Measurements from ENCODE around the gene GFER. TPM values are rescaled to one million over a fixed set of nuclear protein-coding genes. Genes with fewer than 3 reads are reported as not detected.

GFER gene
- total and polyA plus RNA-seq, 9 of the 15 experiments (the other 6 are each of a cell fraction or from before 2014, with no cell fraction given), result 4.3 to 53.7 (median 19.8) TPM

GRCh38 chr16:2008631-2009163 is 24.7 kb downstream of the GFER start:
- Histone ChIP-seq H3K9me3 (replicated peaks; ENCODE audit: control insufficient read depth, insufficient read depth, low read depth, low read length) (no peaks in the 10 kb centered on the region), H3K9me1 (ENCODE audit: control insufficient read depth, insufficient read depth, low read length) (peaks cover 19% of the 10 kb centered on the region), H3K27me3 (ENCODE audit: control insufficient read depth in 2 of 2, insufficient read depth in 2 of 2, low read length in 2 of 2) (no peaks in the 10 kb centered on the region), H4K20me1 (replicated peaks; ENCODE audit: control insufficient read depth, insufficient read depth, low read length) (peaks cover 41% of the 10 kb centered on the region), H3K4me1 (replicated peaks in 1 of 2; ENCODE audit: control insufficient read depth in 2 of 2, insufficient read depth in 2 of 2, low read length in 2 of 2) (peaks cover 25 to 72% of the 10 kb centered on the region in 2 experiments), H3K4me2 (ENCODE audit: insufficient read depth, low read length) (peak overlapping the region; percentile 93), H3K4me3 (peak overlapping the region; percentile 99), H3K36me3 (ENCODE audit: control insufficient read depth, insufficient read depth, low read length) (peaks cover 42% of the 10 kb centered on the region; the same call in 2 of the 3 replicates), H3K9ac (ENCODE audit: insufficient read depth in 1 of 2, low read depth in 2 of 2, low read length in 2 of 2) (peak overlapping the region; percentile 91 to 99), H2AFZ (ENCODE audit: low read depth, low read length) (no peak overlapping the region), H3K79me2 (ENCODE audit: control insufficient read depth, insufficient read depth, low read length) (peaks cover 71% of the 10 kb centered on the region), H3K27ac (ENCODE audit: extremely low read depth, low read depth, low read length) (peak overlapping the region; percentile 89)
- peak; percentile 39 to 69 (median 48) for DNase-seq (ENCODE audit: extremely low read depth in 1 of 4, low spot score in 3 of 4)
- intact Hi-C loops (cut with micrococcal nuclease) (loop anchor here (2.0 kb wide), 1 partner anchor 16 kb away; no protein-coding TSS in a partner anchor), in situ Hi-C loops (cut with MboI) (no loop called here)
- FAIRE-seq, result peak; percentile 23
- BruUV-seq (replicated peaks), result no TSS peak
- POLR2A ChIA-PET, result interaction anchor here (1.0 to 2.6 kb wide), 3 partner anchors 12 to 146 kb away, joined by 7 to 13 read pairs (median 7); partner anchors contain the start of genes RPS2 and TRAF7
- WGBS (ENCODE audit: insufficient coverage, low coverage, missing lambda C conversion rate), result 1% methylated on average over 23 of the region's 23 CpGs
- peak; percentile 2; the same call in 2 of the 3 replicates for ATAC-seq
- CTCF ChIA-PET (ENCODE audit: low intra/inter-chr PET ratio), result no interaction called here
- TF ChIP-seq NR2C2 (CRISPR knock-in tag; IDR thresholded peaks at IDR 0.05) (no peak), NR2C2 (tag; IDR thresholded peaks at IDR 0.05) (peak; percentile 37), EP400 (IDR thresholded peaks at IDR 0.05) (0 out of 2 replicates have a peak, but pooled peaks have one; percentile 6), ZNF140 (CRISPR knock-in tag; IDR thresholded peaks at IDR 0.05) (no peak), KAT7 (CRISPR knock-in tag; IDR thresholded peaks at IDR 0.05; ENCODE audit: borderline replicate concordance) (peak; percentile 77; the same call in 1 of the 2 replicates), ZNF586 (CRISPR knock-in tag; conservative IDR thresholded peaks at IDR 0.05) (no peak), TFAP4 (CRISPR knock-in tag; IDR thresholded peaks at IDR 0.05; ENCODE audit: borderline replicate concordance) (peak; percentile 44; the same call in 1 of the 2 replicates), TEAD4 (IDR thresholded peaks at IDR 0.05; ENCODE audit: low read length) (0 out of 2 replicates have a peak, but pooled peaks have one; percentile 31), TEAD4 (CRISPR knock-in tag; IDR thresholded peaks at IDR 0.05; ENCODE audit: borderline replicate concordance) (no peak), RNF2 (IDR thresholded peaks at IDR 0.05) (peak; percentile 35; the same call in 1 of the 2 replicates), ZBTB43 (CRISPR knock-in tag; IDR thresholded peaks at IDR 0.05) (peak; percentile 73; the same call in 1 of the 2 replicates), TAF1 (IDR thresholded peaks at IDR 0.05; ENCODE audit: control insufficient read depth, extremely low read depth, insufficient read depth, low read length, severe bottlenecking) (peak; percentile 13), ZNF551 (CRISPR knock-in tag; IDR thresholded peaks at IDR 0.05) (no peak), SMARCA4 (IDR thresholded peaks at IDR 0.05) (no peak), SMARCE1 (IDR thresholded peaks at IDR 0.05) (0 out of 2 replicates have a peak, but pooled peaks have one; percentile 11)
- TF ChIP-seq, protein P1, sequence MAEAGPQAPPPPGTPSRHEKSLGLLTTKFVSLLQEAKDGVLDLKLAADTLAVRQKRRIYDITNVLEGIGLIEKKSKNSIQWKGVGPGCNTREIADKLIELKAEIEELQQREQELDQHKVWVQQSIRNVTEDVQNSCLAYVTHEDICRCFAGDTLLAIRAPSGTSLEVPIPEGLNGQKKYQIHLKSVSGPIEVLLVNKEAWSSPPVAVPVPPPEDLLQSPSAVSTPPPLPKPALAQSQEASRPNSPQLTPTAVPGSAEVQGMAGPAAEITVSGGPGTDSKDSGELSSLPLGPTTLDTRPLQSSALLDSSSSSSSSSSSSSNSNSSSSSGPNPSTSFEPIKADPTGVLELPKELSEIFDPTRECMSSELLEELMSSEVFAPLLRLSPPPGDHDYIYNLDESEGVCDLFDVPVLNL (CRISPR knock-in tag; IDR thresholded peaks at IDR 0.05; ENCODE audit: low read depth), result 0 out of 2 replicates have a peak, but pooled peaks have one; percentile 34
- TF ChIP-seq, protein P2, sequence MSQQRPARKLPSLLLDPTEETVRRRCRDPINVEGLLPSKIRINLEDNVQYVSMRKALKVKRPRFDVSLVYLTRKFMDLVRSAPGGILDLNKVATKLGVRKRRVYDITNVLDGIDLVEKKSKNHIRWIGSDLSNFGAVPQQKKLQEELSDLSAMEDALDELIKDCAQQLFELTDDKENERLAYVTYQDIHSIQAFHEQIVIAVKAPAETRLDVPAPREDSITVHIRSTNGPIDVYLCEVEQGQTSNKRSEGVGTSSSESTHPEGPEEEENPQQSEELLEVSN (IDR thresholded peaks at IDR 0.05; ENCODE audit: borderline replicate concordance in 1 of 2, extremely low read depth in 1 of 2, insufficient read depth in 1 of 2, insufficient read length in 1 of 2, low read depth in 1 of 2, low read length in 1 of 2, poor library complexity in 1 of 2, severe bottlenecking in 1 of 2), result peak; percentile 97 to 99
